ENCODE results near the gene PBX4. TPM values are rescaled to one million over a fixed set of nuclear protein-coding genes. Genes with fewer than 3 reads are reported as not detected.

Gene PBX4
- total and polyA plus RNA-seq, 2 experiments from 2014 or later = 2.6 to 4.1 TPM

DNA sequence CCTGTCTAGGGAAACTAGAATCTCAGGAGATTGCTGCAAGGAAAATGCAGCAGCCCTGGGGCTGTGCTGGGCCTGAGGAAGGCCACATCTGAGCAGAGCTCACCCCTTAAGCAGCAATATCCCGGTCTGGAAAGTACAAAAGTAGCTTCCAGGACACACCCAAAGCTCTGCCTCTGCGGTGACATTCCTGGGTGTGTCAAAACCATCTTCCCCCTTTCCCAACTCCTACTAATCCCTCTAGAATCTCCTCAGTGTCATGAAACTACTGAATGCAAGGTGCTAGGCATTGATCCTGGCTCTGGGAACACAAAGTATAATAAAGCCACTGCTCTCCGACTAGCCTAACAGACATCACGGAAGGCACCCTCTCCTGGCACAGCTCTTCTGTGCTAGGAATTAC lies 5.0 kb downstream of the PBX4 start:
- TF ChIP-seq, protein P1, sequence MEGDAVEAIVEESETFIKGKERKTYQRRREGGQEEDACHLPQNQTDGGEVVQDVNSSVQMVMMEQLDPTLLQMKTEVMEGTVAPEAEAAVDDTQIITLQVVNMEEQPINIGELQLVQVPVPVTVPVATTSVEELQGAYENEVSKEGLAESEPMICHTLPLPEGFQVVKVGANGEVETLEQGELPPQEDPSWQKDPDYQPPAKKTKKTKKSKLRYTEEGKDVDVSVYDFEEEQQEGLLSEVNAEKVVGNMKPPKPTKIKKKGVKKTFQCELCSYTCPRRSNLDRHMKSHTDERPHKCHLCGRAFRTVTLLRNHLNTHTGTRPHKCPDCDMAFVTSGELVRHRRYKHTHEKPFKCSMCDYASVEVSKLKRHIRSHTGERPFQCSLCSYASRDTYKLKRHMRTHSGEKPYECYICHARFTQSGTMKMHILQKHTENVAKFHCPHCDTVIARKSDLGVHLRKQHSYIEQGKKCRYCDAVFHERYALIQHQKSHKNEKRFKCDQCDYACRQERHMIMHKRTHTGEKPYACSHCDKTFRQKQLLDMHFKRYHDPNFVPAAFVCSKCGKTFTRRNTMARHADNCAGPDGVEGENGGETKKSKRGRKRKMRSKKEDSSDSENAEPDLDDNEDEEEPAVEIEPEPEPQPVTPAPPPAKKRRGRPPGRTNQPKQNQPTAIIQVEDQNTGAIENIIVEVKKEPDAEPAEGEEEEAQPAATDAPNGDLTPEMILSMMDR (conservative IDR thresholded peaks at IDR 0.05; ENCODE audit: low read depth in 2 of 2) = no peak
- no peak for TF ChIP-seq NANOG (IDR thresholded peaks at IDR 0.05; ENCODE audit: borderline replicate concordance)
- TF ChIP-seq REST (IDR thresholded peaks at IDR 0.05; ENCODE audit: unreplicated experiment) = no peak
- no peak for TF ChIP-seq ETS1 (IDR thresholded peaks at IDR 0.05)
- TF ChIP-seq EZH2 (IDR thresholded peaks at IDR 0.05; ENCODE audit: low read depth, unreplicated experiment) = no peak
- TF ChIP-seq STAT1 (IDR thresholded peaks at IDR 0.05; ENCODE audit: unreplicated experiment) = no peak
- TF ChIP-seq ZNF331 (CRISPR knock-in tag; IDR thresholded peaks at IDR 0.05; ENCODE audit: low read depth) = no peak
- no peak for TF ChIP-seq EZH2phosphoT487 (IDR thresholded peaks at IDR 0.05; ENCODE audit: unreplicated experiment)
- no peak for TF ChIP-seq JUNB (IDR thresholded peaks at IDR 0.05; ENCODE audit: unreplicated experiment)
- Histone ChIP-seq H4K20me1 (replicated peaks; ENCODE audit: insufficient read depth) (no peaks in the 10 kb centered on the region), H3K9me2 (ENCODE audit: insufficient read depth) (no peaks in the 10 kb centered on the region), H3K4me3 (no peak overlapping the region), H3K27me3 (ENCODE audit: insufficient read depth) (peaks cover 7% of the 10 kb centered on the region; the same call in 1 of the 2 replicates), H3K79me2 (replicated peaks; ENCODE audit: insufficient read depth) (no peaks in the 10 kb centered on the region), H3F3A (replicated peaks; ENCODE audit: low read depth) (0 out of 2 replicates have a peak, but pooled peaks cover 3% of the 10 kb centered on the region), H3K36me3 (ENCODE audit: insufficient read depth) (no peaks in the 10 kb centered on the region), H3K4me1 (ENCODE audit: insufficient read depth) (no peaks in the 10 kb centered on the region), H3K4me2 (no peak overlapping the region), H2AFZ (no peak overlapping the region), H3K27ac (ENCODE audit: low read depth) (no peak overlapping the region)
- ATAC-seq (no peak), DNase-seq (ENCODE audit: low spot score) (no peak)
- Mint-ChIP-seq H3K27me3 (ENCODE audit: insufficient read depth, low read depth, poor library complexity) (peaks cover 14% of the 10 kb centered on the region), H3K36me3 (ENCODE audit: low read depth) (no peaks in the 10 kb centered on the region; the same call in 2 of the 3 replicates), H3K27ac (no peak overlapping the region), H3K4me1 (peaks cover 3% of the 10 kb centered on the region; the same call in 1 of the 3 replicates), H3K9me3 (no peaks in the 10 kb centered on the region; the same call in 2 of the 3 replicates), H3K4me3 (no peak overlapping the region)

Measured in GM23338 (cell line).